ENCODE data around the gene YJEFN3.

DNA sequence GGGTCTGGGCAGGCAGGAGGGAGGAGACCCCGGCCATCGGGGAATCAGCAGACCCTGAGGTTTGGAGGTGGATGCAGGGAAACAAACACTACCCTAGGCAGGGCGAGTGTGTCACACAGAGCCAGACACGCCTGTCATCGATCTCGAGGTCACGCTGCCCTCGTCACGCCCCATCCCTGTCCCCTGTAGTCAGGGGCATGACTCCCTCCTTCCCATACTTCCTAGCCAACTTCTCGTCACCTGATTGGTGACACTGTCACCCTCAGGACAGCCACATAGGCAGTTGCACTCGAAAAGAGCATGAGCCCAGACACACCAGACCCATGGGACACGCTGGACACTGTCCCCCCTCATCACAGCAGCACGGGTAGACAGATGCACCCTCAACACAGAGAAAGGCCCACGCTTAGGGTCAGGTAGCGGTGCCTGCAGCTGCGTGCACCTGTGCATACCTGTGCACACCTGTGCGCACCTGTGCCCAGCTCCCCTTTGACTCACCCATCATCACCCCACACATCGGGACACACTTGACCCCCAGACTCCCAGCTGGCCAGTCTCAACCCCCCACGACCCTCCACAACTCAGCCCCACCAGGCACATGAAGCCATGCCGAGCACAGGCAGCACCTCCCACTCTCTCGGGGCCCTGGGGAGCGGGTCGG lies 21.2 kb downstream of the YJEFN3 start:
- no peak for TF ChIP-seq EZH2phosphoT487 (IDR thresholded peaks at IDR 0.05; ENCODE audit: borderline replicate concordance)
- no peak for TF ChIP-seq EGR1 (IDR thresholded peaks at IDR 0.05; ENCODE audit: low read depth)
- no peak for TF ChIP-seq YY1 (IDR thresholded peaks at IDR 0.05; ENCODE audit: extremely low read depth, insufficient replicate concordance, low read depth, low read length)
- TF ChIP-seq, protein P1, sequence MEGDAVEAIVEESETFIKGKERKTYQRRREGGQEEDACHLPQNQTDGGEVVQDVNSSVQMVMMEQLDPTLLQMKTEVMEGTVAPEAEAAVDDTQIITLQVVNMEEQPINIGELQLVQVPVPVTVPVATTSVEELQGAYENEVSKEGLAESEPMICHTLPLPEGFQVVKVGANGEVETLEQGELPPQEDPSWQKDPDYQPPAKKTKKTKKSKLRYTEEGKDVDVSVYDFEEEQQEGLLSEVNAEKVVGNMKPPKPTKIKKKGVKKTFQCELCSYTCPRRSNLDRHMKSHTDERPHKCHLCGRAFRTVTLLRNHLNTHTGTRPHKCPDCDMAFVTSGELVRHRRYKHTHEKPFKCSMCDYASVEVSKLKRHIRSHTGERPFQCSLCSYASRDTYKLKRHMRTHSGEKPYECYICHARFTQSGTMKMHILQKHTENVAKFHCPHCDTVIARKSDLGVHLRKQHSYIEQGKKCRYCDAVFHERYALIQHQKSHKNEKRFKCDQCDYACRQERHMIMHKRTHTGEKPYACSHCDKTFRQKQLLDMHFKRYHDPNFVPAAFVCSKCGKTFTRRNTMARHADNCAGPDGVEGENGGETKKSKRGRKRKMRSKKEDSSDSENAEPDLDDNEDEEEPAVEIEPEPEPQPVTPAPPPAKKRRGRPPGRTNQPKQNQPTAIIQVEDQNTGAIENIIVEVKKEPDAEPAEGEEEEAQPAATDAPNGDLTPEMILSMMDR (IDR thresholded peaks at IDR 0.05 in 2 of 3, conservative IDR thresholded peaks at IDR 0.05 in 1 of 3; ENCODE audit: borderline replicate concordance in 1 of 3, insufficient read depth in 1 of 3, low read depth in 2 of 3, low read length in 2 of 3): no peak
- TF ChIP-seq, protein P2, sequence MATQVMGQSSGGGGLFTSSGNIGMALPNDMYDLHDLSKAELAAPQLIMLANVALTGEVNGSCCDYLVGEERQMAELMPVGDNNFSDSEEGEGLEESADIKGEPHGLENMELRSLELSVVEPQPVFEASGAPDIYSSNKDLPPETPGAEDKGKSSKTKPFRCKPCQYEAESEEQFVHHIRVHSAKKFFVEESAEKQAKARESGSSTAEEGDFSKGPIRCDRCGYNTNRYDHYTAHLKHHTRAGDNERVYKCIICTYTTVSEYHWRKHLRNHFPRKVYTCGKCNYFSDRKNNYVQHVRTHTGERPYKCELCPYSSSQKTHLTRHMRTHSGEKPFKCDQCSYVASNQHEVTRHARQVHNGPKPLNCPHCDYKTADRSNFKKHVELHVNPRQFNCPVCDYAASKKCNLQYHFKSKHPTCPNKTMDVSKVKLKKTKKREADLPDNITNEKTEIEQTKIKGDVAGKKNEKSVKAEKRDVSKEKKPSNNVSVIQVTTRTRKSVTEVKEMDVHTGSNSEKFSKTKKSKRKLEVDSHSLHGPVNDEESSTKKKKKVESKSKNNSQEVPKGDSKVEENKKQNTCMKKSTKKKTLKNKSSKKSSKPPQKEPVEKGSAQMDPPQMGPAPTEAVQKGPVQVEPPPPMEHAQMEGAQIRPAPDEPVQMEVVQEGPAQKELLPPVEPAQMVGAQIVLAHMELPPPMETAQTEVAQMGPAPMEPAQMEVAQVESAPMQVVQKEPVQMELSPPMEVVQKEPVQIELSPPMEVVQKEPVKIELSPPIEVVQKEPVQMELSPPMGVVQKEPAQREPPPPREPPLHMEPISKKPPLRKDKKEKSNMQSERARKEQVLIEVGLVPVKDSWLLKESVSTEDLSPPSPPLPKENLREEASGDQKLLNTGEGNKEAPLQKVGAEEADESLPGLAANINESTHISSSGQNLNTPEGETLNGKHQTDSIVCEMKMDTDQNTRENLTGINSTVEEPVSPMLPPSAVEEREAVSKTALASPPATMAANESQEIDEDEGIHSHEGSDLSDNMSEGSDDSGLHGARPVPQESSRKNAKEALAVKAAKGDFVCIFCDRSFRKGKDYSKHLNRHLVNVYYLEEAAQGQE (IDR thresholded peaks at IDR 0.05; ENCODE audit: low read depth): no peak
- no peak for TF ChIP-seq SIN3A (IDR thresholded peaks at IDR 0.05; ENCODE audit: low read depth)
- no peak for TF ChIP-seq EZH2 (IDR thresholded peaks at IDR 0.05)
- no peak for TF ChIP-seq CEBPB (IDR thresholded peaks at IDR 0.05; ENCODE audit: low read depth)
- TF ChIP-seq RAD21 (IDR thresholded peaks at IDR 0.05; ENCODE audit: low read depth): no peak
- no peak for TF ChIP-seq SRF (IDR thresholded peaks at IDR 0.05; ENCODE audit: low read depth)
- TF ChIP-seq POLR2A (IDR thresholded peaks at IDR 0.05; ENCODE audit: borderline replicate concordance, extremely low read depth, insufficient read depth, insufficient read length): no peak
